ENCODE data around the gene NR2F6.

NR2F6 gene

DNA sequence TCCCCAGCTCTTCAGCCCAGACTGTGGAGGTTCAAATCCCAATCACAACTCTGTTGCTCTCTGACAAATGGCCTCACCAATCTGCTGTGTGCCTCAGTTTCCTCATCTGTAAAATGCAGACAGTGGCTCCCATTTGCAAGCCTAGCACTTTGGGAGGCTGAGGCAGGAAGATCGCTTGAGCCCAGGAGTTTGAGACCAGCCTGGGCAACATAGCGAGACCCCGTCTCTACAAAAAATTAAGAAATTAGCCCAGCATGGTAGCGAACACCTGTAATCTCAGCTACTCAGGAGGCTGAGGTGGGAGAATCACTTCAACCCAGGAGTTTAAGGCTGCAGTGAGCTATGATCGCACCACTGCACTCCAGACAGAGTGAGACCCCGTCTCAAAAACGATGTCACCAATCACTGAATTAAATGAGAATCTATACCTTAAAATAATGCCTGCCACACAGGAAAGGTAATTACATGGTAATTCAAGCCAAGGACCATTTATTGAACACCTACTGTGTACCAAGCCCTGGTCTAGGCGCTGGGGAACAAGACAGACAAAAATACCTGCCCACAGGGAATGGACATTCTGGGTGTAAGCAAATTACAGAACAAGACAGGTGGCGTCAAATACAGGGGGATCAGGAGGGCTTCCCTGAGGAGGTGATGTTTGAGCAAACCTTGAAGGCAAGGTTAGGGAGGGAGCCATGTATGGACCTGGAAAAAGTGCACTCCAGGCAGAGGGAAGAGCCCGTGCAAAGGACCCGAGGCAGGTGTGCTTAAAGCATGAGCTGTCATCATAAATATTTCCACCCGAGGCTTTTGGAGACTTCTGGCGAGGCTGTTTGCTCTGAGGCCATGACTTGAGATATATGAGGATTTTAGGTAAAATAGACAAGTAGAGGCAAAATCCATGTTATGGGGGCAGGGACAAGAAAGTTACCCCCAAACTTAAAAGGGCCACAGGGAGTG is 7.7 kb downstream of the NR2F6 start:
- no peak for DNase-seq

DNA sequence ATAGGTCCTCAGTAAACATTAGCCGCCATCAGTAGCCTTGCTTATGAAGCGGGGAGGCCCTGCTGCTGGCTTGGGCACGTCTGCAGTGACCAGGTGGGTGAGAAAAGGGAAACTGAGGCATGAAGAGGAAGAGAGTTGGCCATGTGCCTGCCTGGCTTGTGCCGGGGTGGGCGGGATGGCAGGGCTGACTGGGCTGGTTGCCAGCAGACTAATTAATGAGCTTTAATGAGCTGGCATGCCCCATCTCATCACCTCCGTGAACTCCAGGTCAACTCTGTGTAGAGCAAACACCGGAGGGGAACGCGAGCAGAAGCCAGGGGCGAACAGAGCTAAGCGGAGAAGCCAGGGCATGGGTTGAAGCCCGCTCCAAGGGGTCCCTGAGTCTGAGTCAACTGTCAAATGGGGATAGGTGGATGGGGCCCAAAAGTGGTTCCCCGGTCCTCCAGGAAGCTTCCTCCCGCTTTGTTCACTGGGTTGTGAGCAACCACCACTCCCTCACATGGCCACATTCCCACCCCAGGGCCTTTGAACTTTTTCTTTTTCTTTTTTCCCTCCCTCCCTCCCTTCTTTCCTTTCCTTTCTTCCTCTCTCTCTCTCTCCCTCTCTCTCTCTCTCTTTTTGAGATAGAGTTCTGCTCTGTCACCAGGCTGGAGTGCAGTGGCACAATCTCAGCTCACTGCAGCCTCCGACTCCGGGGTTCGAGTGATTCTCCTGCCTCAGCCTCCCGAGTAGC is 8.7 kb downstream of the NR2F6 start:
- DNase-seq, result no peak

DNA sequence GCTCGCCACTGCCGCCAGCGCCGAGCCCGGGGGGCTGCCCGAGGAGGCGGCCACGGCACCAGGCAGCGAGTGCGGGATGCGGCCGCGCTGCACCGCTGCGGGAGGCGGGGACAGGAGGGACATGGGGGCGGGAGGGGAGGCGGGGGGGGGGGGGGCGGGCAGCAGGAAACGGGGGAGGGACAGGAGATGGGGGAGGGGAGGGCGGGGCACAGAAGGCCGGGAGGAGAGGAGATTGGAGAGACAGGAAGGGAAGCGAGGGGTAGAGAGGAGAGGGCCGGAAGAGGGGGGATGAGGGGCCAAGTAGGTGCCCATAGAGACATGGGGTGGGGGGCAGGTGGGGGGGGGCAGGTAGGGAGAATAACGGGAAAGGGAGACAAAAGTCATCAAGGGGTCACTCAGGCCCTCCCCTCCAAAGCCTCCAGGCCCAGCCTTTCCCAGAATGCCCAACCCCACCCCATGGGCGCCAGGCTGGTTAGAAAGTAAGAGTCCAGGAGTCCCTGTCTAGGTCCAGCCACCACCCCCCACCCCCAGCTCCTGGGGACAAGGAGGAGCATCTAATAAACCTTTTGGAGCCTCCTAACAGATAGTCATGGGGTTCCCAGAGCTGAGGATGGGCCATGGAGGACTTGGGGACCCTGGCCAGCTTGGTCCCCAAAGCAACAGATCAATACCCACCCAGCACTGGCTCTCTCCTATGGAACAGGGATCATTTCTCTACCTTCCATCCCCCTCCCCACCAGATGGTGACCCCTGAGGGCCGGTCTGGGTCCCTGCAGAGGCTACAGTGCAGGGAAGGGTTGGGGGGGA is 9.5 kb downstream of the NR2F6 start:
- DNase-seq, result no peak

DNA sequence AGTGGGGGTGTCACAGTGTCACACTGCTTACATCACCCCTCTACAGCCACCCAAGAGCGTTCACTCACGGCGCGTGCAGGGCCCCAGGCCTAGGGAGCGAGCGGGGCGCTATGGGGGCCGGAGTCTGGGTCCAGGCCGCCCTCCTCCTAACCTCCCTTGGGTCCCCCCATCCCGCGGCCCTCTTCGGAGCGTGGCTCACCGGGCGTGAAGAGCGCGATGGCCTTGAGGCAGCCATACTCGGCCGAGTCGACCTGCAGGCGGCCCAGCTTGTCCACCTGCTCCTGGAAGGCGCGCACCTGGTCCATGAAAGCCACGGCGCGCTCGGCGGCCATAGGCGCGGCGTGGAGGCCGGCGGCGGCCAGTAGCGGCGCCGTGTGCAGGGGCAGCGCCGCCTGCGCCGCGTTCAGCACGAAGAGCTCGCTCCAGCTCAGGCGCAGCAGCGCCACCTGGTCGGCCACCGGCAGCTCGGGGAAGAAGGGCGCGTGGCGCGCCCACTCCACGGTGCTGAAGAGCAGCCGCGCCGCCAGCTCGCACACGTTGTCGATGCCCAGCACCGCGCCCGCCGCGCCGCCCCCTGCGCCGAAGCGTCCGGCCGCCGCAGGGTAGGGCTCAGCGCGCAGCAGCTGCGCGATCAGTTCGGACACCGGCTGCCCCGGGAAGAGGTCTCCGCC is 10.3 kb downstream of the NR2F6 start:
- peak; percentile 56 to 79 (median 66) for DNase-seq

DNA sequence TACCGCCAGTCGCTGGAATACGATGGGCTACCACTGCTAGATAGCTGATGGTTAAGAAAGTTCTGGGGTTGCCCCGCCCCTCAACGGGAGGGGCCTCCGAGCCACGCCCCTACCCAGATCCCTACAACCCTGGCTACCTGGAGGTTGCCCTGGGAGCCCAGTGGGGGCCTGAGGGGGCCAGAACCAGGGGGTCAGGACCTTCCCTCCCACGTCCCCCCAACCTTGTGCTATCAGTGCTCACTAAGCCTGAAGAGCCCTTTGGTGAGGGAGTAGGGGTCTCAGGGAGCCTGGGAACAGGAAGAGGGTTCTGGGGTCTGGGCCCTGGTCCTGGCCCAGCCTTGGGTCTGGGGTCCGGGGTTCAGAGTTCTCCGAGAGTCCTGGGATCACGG is 10.8 kb downstream of the NR2F6 start:
- peak in 3 of 5 donors; percentile 40 to 67 (median 50) for DNase-seq

DNA sequence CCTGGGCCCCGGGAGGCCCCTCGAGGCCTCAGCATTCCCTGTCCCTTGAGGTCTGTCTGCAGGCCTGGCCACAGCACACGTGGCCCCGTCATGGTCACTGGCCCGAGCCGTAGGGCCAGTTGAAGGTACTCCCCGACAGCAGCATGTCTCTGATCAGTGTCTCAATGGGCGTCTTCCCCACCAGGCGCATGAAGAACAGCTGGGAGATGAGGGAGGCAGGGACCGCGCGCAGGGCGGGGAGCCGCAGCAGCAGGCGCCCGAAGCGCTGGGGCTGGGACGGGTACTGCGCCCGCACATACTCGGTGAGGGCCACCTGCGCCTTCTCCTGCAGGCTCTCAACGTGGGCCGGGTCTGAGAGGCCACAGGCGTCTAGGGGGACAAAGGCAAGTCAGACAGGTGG is 13.5 kb downstream of the NR2F6 start:
- no peak for DNase-seq

DNA sequence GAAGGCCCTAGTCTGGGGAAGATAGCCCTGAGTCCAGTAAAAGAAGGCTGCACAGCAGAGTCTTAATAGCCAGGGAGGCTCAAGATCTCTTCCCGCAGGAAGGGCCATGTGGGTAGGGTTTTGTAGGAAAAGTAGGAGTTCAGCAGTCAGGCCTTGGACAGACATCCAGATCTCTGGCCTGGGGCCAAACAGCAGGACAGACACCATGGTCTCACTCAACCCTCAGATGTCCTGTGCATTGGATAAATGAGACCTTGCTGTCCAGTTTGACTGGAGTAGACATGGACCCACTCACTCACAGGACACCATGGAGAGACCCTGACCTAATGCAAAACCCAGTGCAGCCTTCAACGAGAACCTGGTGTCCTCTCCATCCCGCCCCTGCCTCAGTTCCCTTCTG is 15.8 kb downstream of the NR2F6 start:
- DNase-seq, result no peak

DNA sequence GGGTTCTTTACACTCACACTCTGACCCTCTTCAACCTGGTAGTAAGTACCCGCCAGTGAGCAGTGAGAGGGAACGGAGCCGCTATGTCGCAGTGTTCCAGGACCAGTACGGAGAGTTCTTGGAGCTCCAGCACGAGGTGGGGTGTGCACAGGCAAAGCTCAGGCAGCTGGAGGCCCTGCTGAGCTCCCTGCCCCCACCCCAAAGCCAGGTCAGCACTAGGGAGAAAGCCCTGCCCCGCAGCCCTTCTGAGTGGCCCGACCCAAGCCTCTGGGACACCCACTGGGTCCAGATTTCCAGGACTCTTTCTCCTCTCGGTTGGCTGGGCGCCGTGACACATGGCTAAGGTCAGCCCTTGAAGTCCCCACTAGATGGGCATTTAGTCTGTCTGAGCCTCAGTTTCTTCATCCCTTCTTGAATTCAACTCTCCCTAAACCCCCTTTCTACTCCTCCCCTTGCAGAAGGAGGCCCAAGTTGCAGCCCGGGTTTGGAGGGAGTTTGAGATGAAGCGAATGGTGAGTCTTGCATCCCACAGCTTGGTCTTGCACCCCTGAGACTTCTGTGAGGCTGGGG is 17.8 kb downstream of the NR2F6 start:
- no peak for DNase-seq

DNA sequence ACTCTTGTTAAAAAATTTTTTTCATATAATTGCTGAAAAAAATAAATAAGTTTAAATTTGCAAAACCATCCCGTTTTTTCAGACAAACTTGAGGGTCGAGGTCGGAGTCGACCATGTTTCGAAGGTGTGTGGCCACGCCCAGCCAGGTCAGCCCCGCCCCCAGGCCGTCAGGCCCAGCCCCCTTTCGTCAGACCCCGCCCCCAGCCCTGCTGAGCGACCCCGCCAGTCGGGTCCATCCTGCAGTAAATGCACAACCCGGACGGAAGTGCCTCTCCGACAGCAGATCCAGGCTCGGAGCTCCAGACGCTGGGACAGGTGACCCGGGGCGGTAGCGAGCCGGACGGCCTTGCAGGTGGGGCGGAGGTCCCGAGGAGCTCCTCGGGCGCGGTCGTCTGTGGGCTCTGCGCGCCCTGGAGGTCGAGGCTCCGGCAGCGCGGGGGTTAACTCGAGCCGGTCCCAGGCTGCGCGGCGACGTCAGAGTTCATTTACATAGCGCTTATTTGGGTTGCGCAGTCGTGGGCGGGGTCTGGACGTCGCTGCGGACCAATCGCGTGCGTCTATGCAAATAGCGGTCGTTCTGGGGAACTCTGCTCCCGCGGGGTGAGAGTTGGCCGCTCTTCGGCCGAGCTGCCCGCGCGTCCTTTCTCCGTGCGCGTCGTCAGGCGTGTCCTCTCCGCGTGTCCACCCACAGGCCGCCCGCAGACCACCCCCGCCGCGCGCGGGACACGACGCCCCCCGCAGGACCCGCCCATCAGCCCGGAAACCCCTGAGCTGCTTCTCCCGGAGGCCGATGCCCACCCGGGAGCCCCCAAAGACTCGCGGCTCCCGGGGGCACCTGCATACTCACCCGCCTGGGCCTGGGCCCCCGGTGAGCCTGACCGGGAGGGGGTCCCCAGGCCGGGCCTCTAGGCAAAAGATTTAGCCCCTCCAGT is 19.5 kb downstream of the NR2F6 start, which contains the start of gene OCEL1:
Gene OCEL1, plus strand, starts transcription at position 225 of the 932 bp plus-strand sequence. Its CDS starts 22 bp downstream, at position 247.
- peak; percentile 93 to 98 (median 96) for DNase-seq

DNA sequence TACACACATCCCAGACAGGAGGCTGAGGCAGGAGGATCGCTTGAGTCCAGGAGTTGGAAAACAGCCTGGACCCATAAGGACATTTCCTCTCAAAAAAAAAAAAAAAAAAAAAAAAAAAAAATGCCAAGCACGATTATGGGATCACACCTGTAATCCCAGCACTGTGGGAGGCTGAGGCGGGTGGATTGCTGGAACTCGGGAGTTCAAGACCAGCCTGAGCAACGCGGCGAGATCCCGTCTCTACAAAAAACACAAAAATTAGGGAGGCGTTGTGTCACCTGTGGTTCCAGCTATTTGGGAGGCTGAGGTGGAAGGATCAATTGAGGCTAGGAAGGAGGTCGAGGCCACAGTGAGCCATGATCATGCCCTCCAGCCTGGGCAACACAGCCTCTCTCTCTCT is 20.7 kb downstream of the NR2F6 start:
- DNase-seq, result no peak

DNA sequence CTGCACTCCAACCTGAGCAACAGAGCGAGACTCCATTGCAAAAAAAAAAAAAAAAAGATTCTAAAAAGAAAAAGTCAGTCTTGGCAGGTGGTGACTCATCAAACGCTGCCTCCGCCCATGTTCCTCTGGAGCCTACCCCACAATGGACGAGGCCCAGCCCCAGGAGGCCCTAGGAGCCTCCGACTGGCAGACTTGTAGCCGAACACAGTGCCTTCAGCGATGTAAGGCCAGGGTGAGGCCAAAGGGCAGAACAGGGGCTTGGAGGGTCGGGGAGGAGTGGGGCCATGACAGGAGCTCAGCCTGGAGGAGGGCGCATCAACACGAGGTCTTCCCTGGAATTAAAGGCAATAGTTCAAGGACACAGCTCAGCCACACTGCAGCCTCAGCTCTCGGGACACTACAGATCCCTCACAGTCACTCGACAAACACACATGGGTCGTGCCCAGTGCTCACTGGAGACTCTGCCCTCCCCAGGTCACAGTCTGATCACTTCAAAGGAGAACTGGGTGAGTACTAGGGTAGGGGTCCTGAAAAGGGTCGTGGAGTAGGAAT is 25.4 kb downstream of the NR2F6 start:
- DNase-seq, result no peak

DNA sequence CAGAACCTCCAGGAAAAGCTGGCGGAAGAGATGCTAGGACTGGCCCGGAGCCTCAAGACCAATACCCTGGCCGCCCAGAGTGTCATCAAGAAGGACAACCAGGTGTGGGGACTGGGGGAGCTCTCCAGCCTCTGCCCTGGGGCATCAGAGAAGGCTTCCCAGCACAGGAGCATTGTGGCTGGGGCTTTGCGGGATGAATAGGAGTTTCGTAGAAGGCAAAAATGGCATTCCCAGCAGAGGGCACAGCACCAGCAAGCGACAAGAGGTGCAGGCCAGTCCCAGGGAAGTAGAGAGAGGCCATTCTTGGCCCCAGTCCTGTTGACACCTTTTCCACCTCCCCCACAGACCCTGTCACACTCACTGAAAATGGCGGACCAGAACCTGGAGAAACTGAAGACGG is 26.4 kb downstream of the NR2F6 start:
- no peak for DNase-seq

DNA sequence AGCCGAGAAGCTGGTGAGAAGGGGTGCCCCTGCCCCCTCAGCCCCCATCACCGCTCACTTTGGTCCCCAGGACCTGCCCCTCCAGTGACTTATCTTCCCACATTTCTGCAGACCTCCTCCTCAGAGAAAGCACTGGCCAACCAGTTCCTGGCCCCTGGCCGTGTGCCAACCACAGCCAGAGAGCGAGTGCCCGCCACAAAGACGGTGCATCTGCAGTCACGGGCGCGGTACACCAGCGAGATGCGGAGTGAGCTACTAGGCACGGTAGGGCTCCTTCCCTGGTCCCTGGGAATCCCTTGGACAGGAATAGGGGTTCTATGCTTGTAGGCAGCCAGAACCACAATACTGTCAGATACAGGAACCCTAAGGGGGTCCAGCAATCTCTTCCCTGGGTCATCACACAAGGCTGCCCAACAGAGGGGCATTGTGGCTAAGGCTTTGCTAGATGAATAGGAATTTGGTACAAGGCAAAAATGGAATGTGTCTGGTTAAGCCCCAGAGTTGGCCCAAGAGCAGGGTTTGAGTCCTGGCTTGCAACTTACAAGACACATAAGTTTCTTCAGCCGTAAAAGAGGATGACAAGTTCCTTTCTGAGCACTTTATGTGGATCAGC is 29.6 kb downstream of the NR2F6 start:
- DNase-seq, result no peak

DNA sequence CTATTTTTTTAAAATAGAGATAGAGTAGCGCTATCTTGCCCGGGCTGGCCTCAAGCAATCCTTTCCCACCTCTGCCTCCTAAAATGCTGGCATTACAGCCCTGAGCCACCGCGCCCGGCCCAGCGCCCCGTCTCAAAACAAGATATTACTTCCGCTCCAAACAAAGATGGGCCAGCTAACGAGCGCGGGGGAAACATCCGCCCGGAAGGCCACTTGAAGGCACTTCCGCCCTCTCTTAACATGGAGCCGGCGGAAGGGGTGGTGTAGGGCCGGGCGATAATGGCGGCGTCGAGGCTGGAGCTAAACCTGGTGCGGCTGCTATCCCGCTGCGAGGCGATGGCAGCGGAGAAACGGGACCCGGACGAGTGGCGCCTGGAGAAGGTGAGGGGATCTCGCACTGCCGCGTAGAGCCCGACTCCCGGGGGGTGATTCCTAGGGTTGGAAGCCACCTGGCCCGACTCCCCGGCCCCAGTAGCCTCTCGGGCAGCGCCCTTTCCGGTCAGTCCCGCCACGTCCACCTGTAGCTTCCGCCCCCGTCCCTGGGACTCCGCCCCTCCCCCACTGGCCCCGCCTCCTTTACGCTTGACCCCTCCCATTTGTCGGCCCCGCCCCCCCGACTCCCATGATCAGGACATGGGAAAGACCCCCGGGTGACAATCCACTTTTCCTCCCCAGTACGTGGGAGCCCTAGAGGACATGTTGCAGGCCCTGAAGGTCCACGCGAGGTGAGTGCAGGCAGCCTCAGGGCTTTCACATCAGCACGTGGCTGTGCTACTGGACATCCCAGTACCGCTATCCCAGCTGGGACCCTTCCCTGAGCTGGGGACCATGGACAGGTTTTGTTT is 30.4 kb downstream of the NR2F6 start, which contains the start of gene USE1:
Gene USE1, plus strand, starts transcription at position 231 of the 845 bp plus-strand sequence. Its CDS starts 49 bp downstream, at position 280.
- DNase-seq, result peak; percentile 69 to 92 (median 83)

DNA sequence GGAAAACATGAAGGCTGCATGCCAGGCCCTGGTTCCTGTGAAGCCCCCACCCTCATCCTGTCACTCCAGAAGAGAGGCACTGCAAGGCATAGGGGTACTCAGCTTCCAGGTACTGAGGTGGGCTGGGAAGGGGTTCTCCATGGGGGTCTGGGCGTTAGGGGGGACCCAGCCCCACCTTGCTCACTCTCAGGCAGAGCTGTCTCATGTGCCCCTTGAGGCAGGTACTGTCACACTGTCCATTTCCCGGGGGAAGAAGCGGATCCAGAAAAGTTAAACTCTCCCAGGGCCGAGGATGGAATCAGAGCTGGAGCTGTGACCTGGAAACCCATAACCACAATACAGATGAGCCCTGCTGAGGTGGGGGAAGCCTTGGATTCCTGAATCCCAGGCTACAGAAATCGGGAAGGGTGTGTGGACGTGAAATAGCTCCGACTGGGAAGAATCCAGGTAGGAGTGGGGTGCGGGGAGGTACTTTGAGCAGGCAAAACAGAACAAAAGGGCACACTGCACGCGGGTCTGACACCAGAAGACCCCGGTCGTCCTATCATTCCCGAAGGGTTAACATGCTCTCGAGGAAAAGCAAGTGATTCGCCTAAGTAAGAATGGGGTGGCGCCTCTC is 31.1 kb downstream of the NR2F6 start:
- DNase-seq, result no peak

DNA sequence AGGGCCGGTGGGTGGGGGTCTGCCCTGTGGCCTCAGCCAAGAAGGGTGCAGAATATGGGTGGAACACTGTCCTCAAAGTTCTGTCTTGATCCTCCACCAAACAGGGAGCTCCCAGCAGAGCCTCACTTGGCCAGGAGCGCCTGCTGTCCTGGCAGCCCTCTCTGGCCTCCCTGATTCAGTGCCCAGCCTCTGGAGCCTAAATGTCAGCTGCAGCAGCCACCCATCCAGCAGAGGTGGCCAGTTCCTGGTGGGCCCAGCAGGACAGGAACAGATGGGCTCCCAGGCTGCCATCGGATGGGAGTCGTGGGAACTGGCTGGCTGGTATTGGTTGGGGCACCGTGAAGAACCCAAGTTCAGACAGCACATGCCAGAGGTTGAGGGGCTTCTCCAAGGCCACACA is 32.4 kb downstream of the NR2F6 start:
- DNase-seq, result no peak

DNA sequence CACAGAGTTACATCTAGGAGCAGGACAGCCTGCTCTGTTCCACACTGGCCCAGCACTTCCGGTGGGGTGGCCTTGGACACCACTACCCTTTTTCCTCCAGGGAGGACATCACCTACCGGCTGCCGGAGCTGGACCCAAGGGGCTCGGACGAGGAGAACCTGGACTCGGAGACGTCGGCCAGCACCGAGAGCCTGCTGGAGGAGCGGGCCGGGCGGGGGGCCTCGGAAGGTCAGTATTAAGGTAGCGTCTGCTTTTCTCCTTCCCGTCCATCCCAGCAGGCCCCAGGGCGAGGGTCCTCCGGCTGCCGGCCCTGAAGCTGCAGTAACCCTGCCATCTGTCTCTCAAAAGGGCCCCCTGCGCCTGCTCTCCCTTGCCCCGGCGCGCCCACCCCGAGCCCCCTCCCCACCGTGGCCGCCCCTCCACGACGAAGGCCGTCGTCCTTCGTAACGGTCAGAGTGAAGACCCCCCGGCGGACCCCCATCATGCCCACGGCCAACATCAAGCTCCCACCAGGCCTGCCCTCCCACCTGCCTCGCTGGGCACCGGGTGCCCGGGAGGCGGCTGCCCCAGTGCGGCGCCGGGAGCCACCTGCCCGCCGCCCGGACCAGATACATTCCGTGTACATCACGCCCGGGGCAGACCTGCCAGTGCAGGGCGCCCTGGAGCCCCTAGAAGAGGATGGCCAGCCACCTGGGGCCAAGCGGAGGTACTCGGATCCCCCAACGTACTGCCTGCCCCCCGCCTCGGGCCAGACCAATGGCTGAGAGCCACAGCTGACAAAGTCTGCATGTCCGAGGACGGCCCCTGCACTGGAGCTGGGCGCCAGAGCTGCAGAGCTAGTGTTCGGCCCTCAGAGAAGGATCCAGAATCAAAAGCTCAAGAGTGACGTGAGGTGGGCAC is 33.9 kb downstream of the NR2F6 start:
- DNase-seq, result no peak

Measured in T-helper 1 cell (primary cell).